Esophagus (tissue), 2 donors: ENCODE results near the gene SIGLEC10. TPM values are rescaled to one million over a fixed set of nuclear protein-coding genes. Genes with fewer than 3 reads are reported as not detected.
"Not testable (repeated sequence)": the region's sequence is repeated elsewhere in the genome, so short reads cannot be mapped to it uniquely, and the experiment has no call there.

Experiments
- H3K27ac ChIP-seq, 2 donors: one replicate each; pipeline ENCODE4 v1.5.1; 2013; ENCODE audit warnings: low read depth in 2 of 2, mild to moderate bottlenecking in 2 of 2, inconsistent platforms in 1 of 2, low read length in 1 of 2, moderate library complexity in 1 of 2
- H3K27me3 ChIP-seq, 2 donors: one replicate each; pipeline ENCODE4 v1.6.1; 2013; ENCODE audit warnings: low read length in 2 of 2, control low read depth in 1 of 2, mild to moderate bottlenecking in 1 of 2; ENCODE audit not compliant: insufficient read depth in 2 of 2, control insufficient read depth in 1 of 2
- H3K36me3 ChIP-seq, 2 donors: one replicate each; pipeline ENCODE4 v1.6.1; 2013; ENCODE audit warnings: low read length in 1 of 2; ENCODE audit not compliant: control insufficient read depth in 2 of 2, insufficient read depth in 2 of 2
- H3K4me1 ChIP-seq, 2 donors: one replicate each; pipeline ENCODE4 v1.6.1; 2013; ENCODE audit warnings: low read length in 1 of 2; ENCODE audit not compliant: control insufficient read depth in 2 of 2, insufficient read depth in 2 of 2
- H3K4me3 ChIP-seq, 2 donors: one replicate each; pipeline ENCODE4 v1.5.1; 2013; ENCODE audit warnings: low read length in 2 of 2, mild to moderate bottlenecking in 2 of 2, low read depth in 1 of 2, moderate library complexity in 1 of 2
- H3K9me3 ChIP-seq, 2 donors: one replicate each; pipeline ENCODE4 v1.6.1; 2013; ENCODE audit warnings: mild to moderate bottlenecking in 2 of 2, low read depth in 1 of 2, low read length in 1 of 2, moderate library complexity in 1 of 2; ENCODE audit not compliant: control insufficient read depth in 2 of 2, insufficient read depth in 1 of 2
- WGBS, 2 donors: extraction: QIAGEN DNeasy Blood & Tissue Kit; methylation state at CpG; one replicate each; pipeline ENCODE4 v1.1.7; 2013; 5-methylcytosine and 5-hydroxymethylcytosine counted together
- polyA plus RNA-seq, 2 donors: library from polyadenylated mRNA; stranded (reverse); fragments of 200-250 nt; gene quantifications; one replicate each; pipeline ENCODE4 v1.2.3, GENCODE V29; 2013
- donor health status: healthy with polysubstance abuse.
- donor health status: Bipolar disorder and iron deficiency.

Gene SIGLEC10
- polyA plus RNA-seq, 2 donors: 0.65 to 0.79 TPM

GRCh38 chr19:51458051-51458645 lies 40.7 kb upstream of the SIGLEC10 start, which contains the start of gene SIGLEC8:
TSS of gene SIGLEC8 (minus strand) at chr19:51458454. CDS start at chr19:51458387, 67 bp downstream.
- 62 to 64% methylated on average over 10 of the region's 10 CpGs for WGBS, 2 donors
- H3K4me1 ChIP-seq: no peaks in the 10 kb centered on the region
- H3K4me3 ChIP-seq: no peak within 1 kb of the TSS
- peak within 1 kb of the TSS in 1 of 2 donors; percentile 0 for H3K27ac ChIP-seq
- peaks cover 2 to 3% of the 10 kb centered on the region in 2 donors for H3K9me3 ChIP-seq
- H3K36me3 ChIP-seq: no peaks in the 10 kb centered on the region
- H3K27me3 ChIP-seq: no peaks in the 10 kb centered on the region

GRCh38 chr19:51457351-51458013 lies 40.0 kb upstream of the SIGLEC10 start:
- H3K27me3 ChIP-seq: no peaks in the 10 kb centered on the region
- H3K36me3 ChIP-seq: no peaks in the 10 kb centered on the region
- no peaks in the 10 kb centered on the region for H3K4me1 ChIP-seq
- WGBS, 2 donors: 79 to 80% methylated on average over 11 of the region's 11 CpGs
- H3K27ac ChIP-seq: peak overlapping the region in 1 of 2 donors; percentile 0
- H3K9me3 ChIP-seq: peaks cover 1 to 3% of the 10 kb centered on the region in 2 donors
- H3K4me3 ChIP-seq: no peak overlapping the region

GRCh38 chr19:51456541-51457290 lies 39.3 kb upstream of the SIGLEC10 start:
- 69 to 77% methylated on average over 11 of the region's 11 CpGs for WGBS, 2 donors
- Histone ChIP-seq H3K27me3 (no peaks in the 10 kb centered on the region), H3K4me3 (no peak overlapping the region), H3K36me3 (no peaks in the 10 kb centered on the region), H3K27ac (no peak overlapping the region), H3K4me1 (no peaks in the 10 kb centered on the region), H3K9me3 (peaks cover 0 to 3% of the 10 kb centered on the region in 2 donors)

- Histone ChIP-seq H3K27me3 (no peaks in the 10 kb centered on the region), H3K27ac (no peak overlapping the region), H3K36me3 (no peaks in the 10 kb centered on the region), H3K9me3 (no peaks in the 10 kb centered on the region), H3K4me3 (no peak overlapping the region), H3K4me1 (no peaks in the 10 kb centered on the region)
- 78 to 82% methylated on average over 5 of the region's 5 CpGs for WGBS, 2 donors
Measured at GRCh38 chr19:51450730-51451307, 33.4 kb upstream of the SIGLEC10 start.

- H3K36me3 ChIP-seq: no peaks in the 10 kb centered on the region
- WGBS, 2 donors: 59 to 62% methylated on average over 13 of the region's 13 CpGs
- H3K4me1 ChIP-seq: no peaks in the 10 kb centered on the region
- H3K9me3 ChIP-seq: no peaks in the 10 kb centered on the region
- no peak overlapping the region for H3K4me3 ChIP-seq
- no peaks in the 10 kb centered on the region for H3K27me3 ChIP-seq
- H3K27ac ChIP-seq: no peak overlapping the region
Measured at GRCh38 chr19:51448411-51449016, 31.1 kb upstream of the SIGLEC10 start.

- Histone ChIP-seq H3K4me3 (no peak overlapping the region), H3K27me3 (no peaks in the 10 kb centered on the region)
- WGBS, 2 donors: 82 to 83% methylated on average over 7 of the region's 7 CpGs
Measured at GRCh38 chr19:51448011-51448410, 30.6 kb upstream of the SIGLEC10 start.

GRCh38 chr19:51447510-51447909 lies 30.1 kb upstream of the SIGLEC10 start:
- 70 to 81% methylated on average over 3 of the region's 3 CpGs for WGBS, 2 donors
- not testable (repeated sequence) for H3K36me3 ChIP-seq, H3K4me3 ChIP-seq, H3K27me3 ChIP-seq, H3K4me1 ChIP-seq, H3K27ac ChIP-seq, H3K9me3 ChIP-seq

More at GRCh38 chr19:51448011-51448410, 30.6 kb upstream of the SIGLEC10 start:
- Histone ChIP-seq H3K36me3 (no peaks in the 10 kb centered on the region), H3K9me3 (no peaks in the 10 kb centered on the region), H3K27ac (no peak overlapping the region), H3K4me1 (no peaks in the 10 kb centered on the region)

- peaks cover 0 to 3% of the 10 kb centered on the region in 2 donors for H3K9me3 ChIP-seq
- WGBS, 2 donors: 44 to 53% methylated on average over 30 to 31 of the region's 31 CpGs
- H3K27ac ChIP-seq: no peak overlapping the region
- H3K4me1 ChIP-seq: peaks cover 0 to 2% of the 10 kb centered on the region in 2 donors
- peaks cover 0 to 2% of the 10 kb centered on the region in 2 donors for H3K27me3 ChIP-seq
- no peak overlapping the region for H3K4me3 ChIP-seq
- H3K36me3 ChIP-seq: no peaks in the 10 kb centered on the region
Measured at GRCh38 chr19:51441410-51442390, 24.3 kb upstream of the SIGLEC10 start.
